ES-I3 (cell line): ENCODE data around the gene SH2D4B.

ENCODE experiments used
- H3K36me3 ChIP-seq: 2 replicates; pipeline ENCODE4 v1.6.1; 2013; ENCODE audit warnings: mild to moderate bottlenecking, low read length, control low read depth, moderate library complexity; ENCODE audit not compliant: insufficient read depth
- H3K4me1 ChIP-seq: 2 replicates; pipeline ENCODE4 v1.6.1; 2013; ENCODE audit warnings: mild to moderate bottlenecking, control low read depth, low read length; ENCODE audit not compliant: insufficient read depth
- H3K9ac ChIP-seq: 2 replicates; pipeline ENCODE4 v1.6.1; 2013; ENCODE audit warnings: low read depth, mild to moderate bottlenecking, low read length, moderate library complexity
- H3K9me3 ChIP-seq: 2 replicates; pipeline ENCODE4 v1.6.1; 2013; ENCODE audit warnings: mild to moderate bottlenecking, low read length, moderate library complexity; ENCODE audit not compliant: control insufficient read depth, insufficient read depth

Gene SH2D4B

DNA sequence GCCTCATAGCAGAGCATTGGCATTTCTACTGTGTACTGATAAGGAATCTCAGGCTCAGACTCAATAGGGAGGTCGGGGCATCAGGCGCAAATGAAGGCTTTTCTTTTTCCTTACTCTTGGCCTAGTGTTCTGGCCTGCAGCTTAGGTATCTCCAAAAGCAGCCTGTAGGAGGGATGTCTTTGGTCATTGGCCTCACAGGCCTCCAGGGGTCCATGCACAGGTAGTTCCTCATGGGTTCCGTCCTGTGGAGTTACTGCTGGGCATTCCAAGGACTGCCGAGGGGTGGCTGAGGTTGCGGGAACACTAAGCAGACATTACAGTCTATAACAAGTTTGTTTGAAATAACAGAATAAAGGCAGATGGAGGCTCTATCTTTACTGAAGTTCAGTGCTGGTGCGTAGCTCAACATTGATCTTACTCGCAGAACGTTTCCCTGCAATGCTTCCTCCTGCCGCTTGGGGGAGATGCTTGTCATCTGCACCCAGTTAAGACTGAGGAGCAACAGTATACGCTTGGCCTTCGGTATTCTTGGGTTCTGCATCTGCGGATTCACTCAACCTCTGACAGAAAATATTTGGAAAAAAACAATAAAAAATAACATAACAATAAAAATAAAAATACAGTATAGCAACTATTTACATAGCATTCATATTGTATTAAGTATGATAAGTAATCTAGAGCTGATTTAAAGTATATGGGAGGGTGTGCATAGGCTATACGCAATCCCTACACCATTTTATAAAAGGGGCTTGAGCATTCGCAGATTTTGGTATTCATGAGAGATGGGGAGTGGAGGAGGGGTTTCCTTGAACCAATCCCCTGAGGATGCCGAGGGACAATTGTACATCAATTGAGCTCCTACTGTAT lies 58.9 kb downstream of the SH2D4B start:
- no peaks in the 10 kb centered on the region for H3K36me3 ChIP-seq

DNA sequence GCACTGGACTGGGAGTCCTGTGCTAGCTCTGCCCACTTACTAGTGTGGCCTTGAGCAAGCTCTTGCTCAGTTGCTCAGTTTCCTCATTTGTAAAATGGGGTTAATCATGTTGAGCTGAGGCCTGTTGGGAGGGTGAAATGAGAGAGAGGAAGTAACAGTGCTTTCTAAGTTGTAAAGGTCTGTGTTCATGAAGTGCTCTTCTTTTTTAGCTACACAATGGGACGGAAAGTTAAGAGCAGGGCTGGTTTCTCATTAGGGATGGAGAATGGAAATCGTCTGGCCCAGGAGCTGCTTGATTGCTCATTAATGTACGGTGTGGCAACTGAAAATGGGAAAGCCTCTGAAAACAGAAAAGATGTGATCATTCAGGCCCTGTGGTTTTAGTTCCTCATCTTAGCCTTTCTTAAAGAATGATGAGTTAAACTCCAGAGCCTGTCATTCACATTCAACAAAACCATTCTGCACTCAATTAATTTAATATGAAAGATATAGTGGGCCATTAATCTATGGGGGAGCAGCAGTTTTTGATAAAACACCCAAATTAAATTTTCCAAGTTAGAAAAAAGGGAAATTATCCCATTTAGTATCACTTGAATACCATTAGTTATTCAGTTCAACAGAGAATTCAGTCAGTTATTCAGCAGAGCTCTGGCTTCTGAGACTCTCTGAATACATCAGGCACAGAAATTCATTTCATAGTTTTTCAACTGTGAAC lies 60.5 kb downstream of the SH2D4B start:
- Histone ChIP-seq H3K9ac (no peak overlapping the region), H3K4me1 (0 out of 2 replicates have a peak, but pooled peaks cover 4% of the 10 kb centered on the region), H3K9me3 (no peaks in the 10 kb centered on the region), H3K36me3 (no peaks in the 10 kb centered on the region)

More for the DNA sequence above, 58.9 kb downstream of the SH2D4B start:
- Histone ChIP-seq H3K4me1 (0 out of 2 replicates have a peak, but pooled peaks cover 4% of the 10 kb centered on the region), H3K9ac (no peak overlapping the region), H3K9me3 (no peaks in the 10 kb centered on the region)

DNA sequence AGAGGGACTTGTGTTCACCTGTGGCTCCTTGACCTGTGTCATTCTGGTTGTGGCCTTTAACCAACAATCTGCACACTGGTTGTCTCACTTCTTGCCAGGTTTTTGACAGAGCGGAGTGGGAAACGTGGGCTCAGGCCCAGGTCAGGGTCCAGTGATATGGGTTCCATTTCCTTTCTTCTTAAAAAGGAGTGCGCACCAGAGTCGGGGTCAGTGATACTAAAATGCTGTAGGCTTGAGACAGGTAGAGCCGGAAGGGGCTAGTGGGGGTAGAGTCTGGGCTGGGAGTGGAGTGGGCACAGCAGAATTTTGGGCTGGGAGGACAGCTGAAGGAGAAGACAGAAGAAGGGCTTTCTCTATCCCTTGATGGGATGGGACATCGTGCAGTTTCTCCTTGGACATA lies 61.2 kb downstream of the SH2D4B start:
- Histone ChIP-seq H3K9me3 (no peaks in the 10 kb centered on the region), H3K4me1 (0 out of 2 replicates have a peak, but pooled peaks cover 4% of the 10 kb centered on the region), H3K36me3 (no peaks in the 10 kb centered on the region), H3K9ac (no peak overlapping the region)

DNA sequence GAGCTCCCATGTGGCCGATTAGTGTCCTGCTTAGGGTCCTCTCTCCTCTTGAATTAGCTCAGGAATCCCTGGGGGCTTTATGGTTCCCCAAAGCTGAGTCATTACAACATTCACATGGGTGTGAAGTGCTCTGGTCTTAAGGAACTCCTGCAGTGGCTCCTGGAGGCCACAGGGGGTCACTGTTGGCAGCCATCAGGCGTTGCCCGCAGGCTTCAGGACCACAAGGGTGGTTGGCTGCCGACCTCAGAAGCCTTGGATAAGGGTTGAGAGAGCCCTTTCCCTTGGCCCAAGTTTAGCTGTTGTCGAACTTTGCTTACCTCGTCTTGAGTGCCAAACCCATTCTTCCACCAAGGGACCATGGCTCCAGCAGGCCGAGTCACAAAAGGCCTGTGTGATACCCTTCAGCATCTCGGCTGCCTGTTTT lies 61.7 kb downstream of the SH2D4B start:
- Histone ChIP-seq H3K36me3 (no peaks in the 10 kb centered on the region), H3K9ac (no peak overlapping the region), H3K9me3 (no peaks in the 10 kb centered on the region), H3K4me1 (0 out of 2 replicates have a peak, but pooled peaks cover 4% of the 10 kb centered on the region)

DNA sequence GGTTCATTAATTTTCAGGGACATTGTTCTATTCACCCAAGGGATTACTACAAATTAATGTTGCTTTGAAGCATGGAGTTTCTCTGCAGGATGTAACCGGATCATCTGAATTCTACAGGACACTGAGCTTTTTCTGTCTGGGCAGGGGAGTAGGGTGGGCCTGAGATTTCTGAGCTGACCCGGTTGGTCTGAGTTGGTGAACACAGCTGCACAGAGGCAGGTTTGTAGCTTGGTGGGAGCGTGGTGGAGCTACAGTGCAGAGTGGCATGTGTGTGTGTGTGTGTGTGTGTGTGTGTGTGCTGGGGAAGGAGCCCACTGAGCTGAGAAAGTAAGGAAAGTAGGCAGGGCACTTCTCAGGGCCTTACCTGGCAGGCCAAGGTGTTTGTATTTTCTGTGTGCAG lies 62.6 kb downstream of the SH2D4B start:
- no peak overlapping the region for H3K9ac ChIP-seq
- no peaks in the 10 kb centered on the region for H3K9me3 ChIP-seq
- H3K36me3 ChIP-seq = no peaks in the 10 kb centered on the region
- H3K4me1 ChIP-seq = 0 out of 2 replicates have a peak, but pooled peaks cover 4% of the 10 kb centered on the region

DNA sequence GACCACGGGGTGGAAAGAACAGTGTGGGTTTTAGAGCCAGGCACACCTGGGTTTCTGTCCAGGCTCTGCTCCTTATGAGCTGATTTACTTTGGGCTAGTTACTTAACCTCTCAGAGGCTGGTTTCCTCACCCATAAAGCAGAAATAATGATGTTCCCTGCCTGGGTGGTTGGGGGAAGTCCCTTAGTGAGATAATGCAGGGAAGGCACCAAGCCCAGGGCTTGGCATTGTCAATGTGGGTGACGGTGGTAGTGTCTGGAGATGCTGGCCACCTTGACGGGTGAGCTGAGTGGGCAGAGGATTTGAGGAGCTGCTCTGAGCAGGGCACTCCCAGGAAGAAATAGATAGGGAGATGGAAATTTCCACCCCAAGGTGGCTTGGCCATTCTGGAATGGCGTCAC lies 65.2 kb downstream of the SH2D4B start:
- Histone ChIP-seq H3K4me1 (0 out of 2 replicates have a peak, but pooled peaks cover 4% of the 10 kb centered on the region), H3K9ac (no peak overlapping the region)

DNA sequence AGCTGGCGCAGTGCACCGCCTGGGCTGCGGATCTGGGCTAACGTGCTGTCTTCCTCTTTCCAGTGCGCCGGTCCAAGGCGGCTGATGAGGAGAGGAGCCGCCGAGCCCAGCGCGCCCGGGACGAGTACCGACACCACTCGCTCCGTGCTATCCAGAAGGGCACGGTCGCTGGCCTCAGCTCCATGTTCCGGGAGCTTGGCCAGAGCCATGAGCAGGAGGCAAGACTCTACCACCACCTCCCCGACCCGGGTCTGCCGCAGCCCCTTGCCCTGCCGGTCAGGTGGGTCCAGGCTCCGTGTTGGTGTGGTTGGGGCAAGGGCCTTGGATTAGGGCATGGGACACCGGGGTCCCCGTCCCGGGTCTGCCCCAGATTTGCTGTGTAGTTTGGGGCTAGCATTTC lies 65.8 kb downstream of the SH2D4B start:
- 0 out of 2 replicates have a peak, but pooled peaks cover 4% of the 10 kb centered on the region for H3K4me1 ChIP-seq
- H3K9ac ChIP-seq = no peak overlapping the region
- H3K9me3 ChIP-seq = no peaks in the 10 kb centered on the region
- no peaks in the 10 kb centered on the region for H3K36me3 ChIP-seq

More for the DNA sequence above, 65.2 kb downstream of the SH2D4B start:
- H3K9me3 ChIP-seq = no peaks in the 10 kb centered on the region
- no peaks in the 10 kb centered on the region for H3K36me3 ChIP-seq

DNA sequence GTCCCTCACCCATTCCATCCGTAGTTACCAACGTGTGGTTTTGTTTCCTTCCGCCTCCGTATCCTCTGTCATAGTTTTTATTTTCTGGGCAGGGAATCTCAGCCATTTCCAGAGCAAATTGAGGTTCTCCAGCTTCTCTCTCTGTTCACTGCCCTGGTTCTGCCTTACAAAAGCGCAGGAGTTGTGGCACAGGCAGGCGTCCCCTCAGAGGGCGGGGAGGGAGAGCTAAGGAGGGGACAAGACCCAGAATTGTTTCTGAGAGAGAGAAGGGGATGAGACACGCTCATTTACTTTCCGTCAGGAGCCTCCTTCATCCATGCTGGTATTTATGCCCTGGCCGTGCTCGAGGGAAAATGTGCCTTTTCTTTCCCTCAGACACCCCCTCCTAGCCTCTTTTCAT lies 71.0 kb downstream of the SH2D4B start:
- no peaks in the 10 kb centered on the region for H3K9me3 ChIP-seq
- no peak overlapping the region for H3K9ac ChIP-seq
- H3K36me3 ChIP-seq = no peaks in the 10 kb centered on the region
- H3K4me1 ChIP-seq = no peaks in the 10 kb centered on the region

DNA sequence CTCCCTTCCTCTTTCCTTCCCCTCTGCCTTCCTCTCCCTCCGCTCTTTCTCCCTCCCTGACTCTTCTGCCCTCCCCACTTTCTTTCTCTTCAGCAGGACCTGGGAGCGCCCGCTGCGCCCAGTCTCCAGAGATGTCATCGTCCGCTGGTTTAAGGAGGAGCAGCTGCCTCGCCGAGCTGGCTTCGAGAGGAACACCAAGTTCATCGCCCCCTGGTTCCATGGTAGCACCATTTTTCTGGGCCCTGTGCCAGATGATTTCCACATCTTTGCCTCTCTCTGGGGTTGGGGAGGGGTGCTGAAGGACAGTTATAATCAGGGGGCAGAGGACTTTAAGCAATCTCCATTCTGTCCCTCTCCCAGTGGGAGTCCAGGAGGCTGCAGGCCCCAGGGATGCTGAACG lies 71.6 kb downstream of the SH2D4B start:
- H3K9ac ChIP-seq = no peak overlapping the region
- no peaks in the 10 kb centered on the region for H3K4me1 ChIP-seq
- H3K9me3 ChIP-seq = no peaks in the 10 kb centered on the region
- H3K36me3 ChIP-seq = no peaks in the 10 kb centered on the region

DNA sequence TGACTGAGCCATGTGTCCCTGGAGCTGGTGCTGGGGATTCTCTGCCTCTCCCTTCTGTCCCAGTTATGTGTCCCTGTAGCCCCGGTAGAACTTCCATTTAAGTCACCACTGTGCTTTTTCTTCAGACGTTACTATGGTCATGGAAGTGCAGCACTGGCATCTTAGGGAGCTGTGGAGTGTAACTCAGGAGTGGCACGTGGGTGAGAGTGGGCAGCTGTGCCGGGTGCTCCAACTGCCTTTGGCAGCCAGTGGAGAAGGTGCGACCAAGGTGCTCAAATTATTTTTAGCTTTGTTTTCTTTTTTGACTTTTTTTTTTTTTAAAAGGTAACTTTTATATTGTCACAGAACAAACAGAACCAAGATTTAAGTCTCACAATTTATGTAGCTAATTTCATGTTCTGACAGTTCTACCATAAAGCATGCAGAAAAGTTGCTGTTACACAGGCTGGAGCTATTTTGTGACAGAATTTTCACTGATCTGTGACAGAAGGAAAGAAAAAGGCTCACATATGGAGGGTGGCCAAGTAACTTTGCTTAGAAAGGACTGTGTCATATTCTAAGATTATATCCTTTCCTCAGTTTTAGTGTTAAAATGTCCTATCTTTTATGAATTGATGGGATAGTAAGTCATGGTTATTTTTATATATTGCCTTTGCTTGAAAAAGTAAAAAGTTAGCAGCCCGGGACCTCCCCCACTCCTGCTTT lies 73.9 kb downstream of the SH2D4B start:
- no peaks in the 10 kb centered on the region for H3K36me3 ChIP-seq
- H3K9ac ChIP-seq = no peak overlapping the region
- no peaks in the 10 kb centered on the region for H3K4me1 ChIP-seq
- H3K9me3 ChIP-seq = no peaks in the 10 kb centered on the region

DNA sequence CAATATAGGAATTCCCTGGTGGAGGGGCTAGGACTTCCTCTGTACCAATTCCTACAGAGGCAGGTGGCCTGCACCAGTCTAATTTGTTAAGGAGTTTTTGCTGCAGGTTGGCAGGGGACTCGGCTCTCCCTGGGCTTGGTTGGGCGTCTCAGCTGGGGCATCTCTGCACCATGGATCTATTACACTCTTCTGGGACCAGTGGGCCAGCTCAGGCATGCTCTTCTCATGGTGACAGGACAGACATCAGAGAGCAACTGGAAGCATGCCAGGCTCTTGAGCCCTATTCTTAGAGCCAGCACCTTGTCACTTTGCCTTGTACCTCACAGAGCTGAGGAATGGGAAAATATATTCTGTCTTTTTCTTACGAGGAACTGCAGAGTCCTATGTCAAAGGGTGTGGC lies 74.6 kb downstream of the SH2D4B start:
- no peaks in the 10 kb centered on the region for H3K36me3 ChIP-seq
- no peaks in the 10 kb centered on the region for H3K9me3 ChIP-seq
- H3K9ac ChIP-seq = no peak overlapping the region
- H3K4me1 ChIP-seq = no peaks in the 10 kb centered on the region

DNA sequence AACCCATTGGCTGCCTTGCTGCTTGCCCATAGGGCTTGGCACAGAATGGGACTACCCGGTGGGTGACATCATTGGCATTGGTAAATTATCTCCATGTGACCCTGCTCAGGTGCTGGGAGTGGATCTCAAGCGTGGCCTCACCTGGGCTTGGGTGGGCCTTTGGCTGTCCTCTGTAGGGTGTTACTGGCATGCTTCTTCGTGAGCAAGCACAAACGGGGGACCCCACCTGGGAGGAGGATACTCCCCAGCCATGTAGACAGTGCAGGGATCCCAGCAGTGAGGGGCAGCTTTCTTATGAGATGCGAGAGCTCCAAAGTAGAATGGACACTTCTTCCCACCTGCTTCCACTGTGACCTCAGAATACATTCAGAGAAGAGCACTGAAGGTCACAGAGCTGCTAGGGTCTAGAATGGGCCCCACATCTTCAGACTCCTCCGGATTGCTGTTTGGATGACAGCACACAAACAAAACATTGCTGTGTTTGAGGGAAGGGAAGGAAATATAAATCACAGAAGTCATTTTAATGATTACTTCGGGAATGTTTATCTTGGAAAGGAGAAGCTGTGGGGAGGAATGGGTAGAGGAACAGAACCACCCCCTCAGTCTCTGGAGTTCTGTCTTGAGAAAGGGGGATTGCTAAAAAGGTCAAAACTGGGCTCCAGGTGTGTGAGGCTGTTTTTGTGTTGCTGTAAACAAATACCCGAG lies 75.9 kb downstream of the SH2D4B start:
- Histone ChIP-seq H3K9ac (no peak overlapping the region), H3K9me3 (no peaks in the 10 kb centered on the region), H3K36me3 (no peaks in the 10 kb centered on the region), H3K4me1 (no peaks in the 10 kb centered on the region)

DNA sequence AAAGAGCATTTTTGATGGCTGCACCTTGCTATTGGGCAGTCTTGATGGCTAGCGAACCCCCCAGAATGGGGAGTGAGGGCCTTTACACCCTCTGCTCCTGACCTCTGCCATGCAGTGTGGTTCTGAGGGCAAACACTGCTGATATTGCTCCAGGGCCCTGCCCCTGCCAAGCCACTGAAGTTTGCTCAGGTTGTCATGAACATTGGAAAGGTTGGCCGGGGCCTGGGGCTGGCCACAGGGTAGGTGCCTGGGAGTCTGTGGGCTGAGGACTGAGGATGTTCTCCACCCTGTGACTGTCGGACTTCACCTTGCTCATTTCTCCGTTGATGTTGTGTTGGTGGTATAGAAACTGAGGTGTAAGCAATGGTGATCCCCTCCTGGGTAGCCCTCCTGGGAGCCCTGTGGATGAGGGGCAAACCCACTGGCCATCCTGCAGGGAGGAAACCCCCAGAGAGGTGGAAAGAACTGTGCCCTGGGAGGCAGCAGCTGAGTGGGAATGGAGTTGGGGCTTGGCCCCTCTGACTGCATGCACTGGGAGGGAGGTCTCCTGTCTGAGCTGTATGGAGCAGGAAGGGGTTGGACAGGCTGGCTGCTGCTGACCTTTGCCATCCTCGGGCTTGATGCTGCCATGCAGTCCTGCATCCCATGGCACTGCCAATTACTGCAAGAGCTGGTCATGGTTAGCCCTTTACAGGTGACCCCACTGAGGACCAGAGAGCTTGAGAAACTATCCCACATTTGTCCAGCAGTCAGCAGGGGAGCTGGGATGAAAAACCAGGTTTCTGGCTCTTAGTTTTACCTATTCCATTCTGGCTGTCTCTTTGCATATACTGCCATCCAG lies 77.1 kb downstream of the SH2D4B start:
- Histone ChIP-seq H3K4me1 (no peaks in the 10 kb centered on the region), H3K9me3 (no peaks in the 10 kb centered on the region), H3K36me3 (no peaks in the 10 kb centered on the region), H3K9ac (no peak overlapping the region)
